IPS-18c (cell line): Measurements from ENCODE around the gene MAP2K6.

Experiments
- H3K4me3 ChIP-seq: 2 replicates; pipeline ENCODE4 v1.7.0; 2013; ENCODE audit warnings: low read depth, mild to moderate bottlenecking, low read length, moderate library complexity; ENCODE audit not compliant: insufficient read depth
- H3K9me3 ChIP-seq: one replicate; pipeline ENCODE4 v1.6.1; 2013; ENCODE audit warnings: mild to moderate bottlenecking, low read length, moderate library complexity; ENCODE audit not compliant: control insufficient read depth, insufficient read depth

The MAP2K6 gene

DNA sequence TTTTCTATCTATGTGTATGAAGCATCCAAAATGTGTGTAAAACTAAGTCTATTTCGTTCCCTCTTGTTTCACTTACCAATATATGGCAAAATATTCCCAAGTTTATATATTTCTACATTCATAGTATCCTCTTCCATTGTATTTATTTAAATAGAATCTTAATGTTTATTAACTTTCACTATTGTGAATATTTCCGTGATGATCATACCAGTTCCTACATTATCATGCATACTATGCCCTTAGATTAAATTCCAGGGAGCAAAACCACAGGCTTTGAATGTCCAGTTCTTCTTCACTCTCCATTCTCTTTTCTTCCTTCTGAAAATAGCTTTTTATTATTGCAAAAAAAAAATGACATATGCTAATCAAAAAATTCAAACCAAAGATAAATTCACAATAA is 4.0 kb downstream of the MAP2K6 start:
- Histone ChIP-seq H3K4me3 (no peak overlapping the region), H3K9me3 (no peaks in the 10 kb centered on the region)

DNA sequence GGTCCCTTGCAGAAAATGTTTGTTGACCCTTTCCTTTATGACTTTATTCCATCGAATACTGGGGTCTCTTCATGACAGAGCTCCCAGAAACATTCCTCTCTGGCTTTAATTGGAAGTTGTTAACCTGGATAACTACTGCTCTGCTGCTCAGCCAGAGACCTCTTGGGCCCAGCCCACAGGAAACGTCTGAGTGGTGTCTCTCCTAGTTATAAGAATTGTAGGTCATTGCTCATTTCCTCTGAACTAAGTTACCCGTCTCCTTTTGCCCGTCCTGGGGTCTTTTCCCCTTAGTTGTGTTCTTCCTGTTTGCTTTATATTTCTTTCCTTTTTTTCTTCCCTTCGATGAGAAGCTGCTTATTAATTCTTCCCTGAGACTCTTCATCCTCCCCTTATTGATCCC is 9.0 kb downstream of the MAP2K6 start:
- Histone ChIP-seq H3K4me3 (no peak overlapping the region), H3K9me3 (no peaks in the 10 kb centered on the region)

DNA sequence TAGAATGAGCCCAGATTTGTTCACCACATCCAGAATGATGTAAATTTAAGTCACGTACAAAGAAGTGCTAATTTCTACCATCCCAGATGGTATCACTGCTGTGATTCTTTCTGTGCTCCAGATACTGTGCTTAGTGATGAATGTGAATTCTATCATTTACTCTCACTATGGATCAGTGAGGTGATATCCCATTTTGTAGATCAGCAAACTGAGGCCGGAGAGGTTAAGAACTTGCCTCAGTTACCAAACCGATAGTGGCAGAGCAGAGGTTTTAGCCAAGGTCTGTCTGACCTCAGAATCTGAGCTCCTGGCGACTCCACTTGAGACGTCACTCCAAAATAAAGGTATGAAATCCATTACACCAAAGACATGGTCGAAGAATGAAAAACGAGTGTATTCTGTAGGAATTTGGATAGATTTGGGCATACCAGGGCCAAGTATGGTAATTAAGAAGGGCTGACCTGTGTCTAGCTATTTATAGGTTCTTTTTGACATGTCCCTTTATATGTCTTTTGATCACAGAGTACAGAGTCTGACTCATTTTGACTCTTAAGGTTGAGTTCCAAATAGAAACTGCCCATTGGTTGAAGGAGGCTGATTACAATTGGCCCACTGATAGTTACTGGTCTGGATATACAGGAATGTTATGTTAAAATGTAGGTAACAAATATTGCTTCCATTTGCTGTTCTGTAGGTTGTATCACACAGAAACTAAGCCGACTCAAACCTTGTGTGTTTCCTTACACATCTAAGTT is 10.0 kb downstream of the MAP2K6 start:
- H3K4me3 ChIP-seq, result no peak overlapping the region
- no peaks in the 10 kb centered on the region for H3K9me3 ChIP-seq

DNA sequence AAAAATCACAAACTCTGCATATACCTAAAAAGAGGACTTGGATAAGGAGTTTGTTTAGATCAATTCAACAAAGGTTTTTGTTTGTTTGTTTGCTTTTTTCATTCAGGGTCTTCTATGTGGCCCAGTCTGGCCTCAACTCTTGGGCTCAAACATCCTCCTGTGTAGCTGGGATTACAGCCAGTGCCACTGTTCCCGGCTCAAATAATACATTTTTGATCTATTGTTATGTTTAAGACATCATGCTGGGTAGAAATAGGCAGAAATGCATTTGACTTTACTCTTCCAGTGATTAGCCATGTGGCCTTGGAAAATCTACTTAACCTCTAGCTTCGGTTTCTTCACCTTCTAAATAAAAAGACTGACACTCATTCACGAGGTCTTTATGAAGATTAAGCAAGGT is 11.5 kb downstream of the MAP2K6 start:
- Histone ChIP-seq H3K4me3 (no peak overlapping the region), H3K9me3 (no peaks in the 10 kb centered on the region)

DNA sequence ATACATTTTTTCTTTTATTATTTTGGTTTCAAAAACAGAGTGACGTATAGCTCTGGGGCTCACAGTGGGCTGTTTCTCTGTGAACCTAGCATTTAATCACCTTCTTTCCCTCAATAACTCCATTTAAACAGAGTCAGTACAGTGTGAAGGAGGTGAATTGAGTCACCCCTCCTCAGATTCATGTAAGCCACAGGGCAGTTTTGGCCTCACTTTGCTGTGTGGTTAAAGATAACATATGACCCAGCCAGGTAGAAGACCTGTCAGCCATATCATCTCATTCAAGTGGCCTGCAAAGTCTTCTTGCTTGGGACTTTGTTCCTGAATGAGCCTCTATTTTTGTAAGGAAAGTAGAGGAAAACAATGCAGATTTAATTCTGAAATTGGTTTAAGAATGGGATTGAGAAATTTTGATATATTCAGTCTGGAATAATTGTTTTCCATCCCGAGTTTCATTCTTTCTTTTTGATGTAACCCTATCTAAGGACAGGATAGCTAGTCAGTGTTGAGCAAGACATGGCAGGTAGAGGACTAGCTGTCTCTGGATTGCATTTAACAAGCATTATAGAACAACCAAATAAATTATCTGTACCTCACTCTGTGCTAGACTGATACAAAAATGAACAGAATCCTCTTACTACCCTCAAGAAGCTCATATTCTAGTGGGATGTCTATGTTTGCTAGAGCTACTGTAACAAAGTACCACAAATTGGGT is 13.1 kb downstream of the MAP2K6 start:
- Histone ChIP-seq H3K4me3 (no peak overlapping the region), H3K9me3 (no peaks in the 10 kb centered on the region)

DNA sequence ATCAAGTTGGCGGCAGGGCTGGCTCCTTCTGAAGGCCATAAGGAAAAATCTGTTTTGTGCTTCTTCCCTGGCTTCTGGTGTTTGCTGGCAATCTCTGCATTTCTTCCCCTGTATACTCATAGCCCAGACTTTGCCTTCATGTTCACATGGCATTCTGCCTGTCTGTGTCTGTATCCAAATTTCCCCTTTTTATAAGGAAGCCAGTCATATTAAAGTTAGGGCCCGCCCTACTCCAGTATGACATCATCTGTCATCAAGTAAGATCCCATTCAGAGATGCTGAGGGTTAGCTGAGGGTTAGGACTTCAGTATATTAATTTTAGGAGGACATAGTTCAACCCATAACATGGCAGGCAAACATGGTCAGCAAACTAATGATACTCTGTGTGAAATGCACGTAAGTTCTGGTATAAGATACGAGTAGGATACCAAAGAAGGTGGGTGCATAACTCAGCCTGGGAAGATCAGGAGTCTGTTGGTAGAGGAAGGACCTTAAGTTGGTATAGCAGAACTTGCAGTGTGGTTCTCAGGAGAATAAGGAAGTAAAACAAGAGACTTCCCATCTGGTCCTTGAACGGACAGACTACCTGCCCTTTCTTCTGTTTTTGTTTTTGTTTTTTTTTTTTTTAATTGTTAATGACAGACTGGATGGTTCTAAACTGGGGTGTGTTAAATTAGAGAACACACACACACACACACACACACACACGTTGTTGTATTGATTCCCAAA is 13.9 kb downstream of the MAP2K6 start:
- H3K9me3 ChIP-seq, result no peaks in the 10 kb centered on the region
- H3K4me3 ChIP-seq, result no peak overlapping the region

DNA sequence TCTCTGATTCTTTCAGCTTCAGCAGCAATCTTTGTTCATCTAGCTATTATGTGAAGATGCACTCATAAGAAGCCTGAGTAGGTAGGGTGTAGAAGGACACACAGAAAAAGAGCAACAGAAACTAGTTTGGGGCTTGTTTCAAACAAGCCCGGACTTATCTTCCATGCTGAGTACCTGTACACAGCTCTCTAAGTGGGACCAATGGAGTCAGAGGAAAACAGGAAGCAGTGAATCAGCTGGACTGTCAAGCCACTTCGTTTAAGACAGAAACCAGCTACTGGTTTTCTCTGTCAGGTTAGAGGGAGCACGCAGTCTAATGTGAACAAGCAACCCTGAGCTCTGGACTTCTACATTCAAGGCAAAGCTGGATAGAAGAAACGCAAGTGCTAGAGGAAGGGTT is 16.0 kb downstream of the MAP2K6 start:
- no peak overlapping the region for H3K4me3 ChIP-seq
- no peaks in the 10 kb centered on the region for H3K9me3 ChIP-seq

DNA sequence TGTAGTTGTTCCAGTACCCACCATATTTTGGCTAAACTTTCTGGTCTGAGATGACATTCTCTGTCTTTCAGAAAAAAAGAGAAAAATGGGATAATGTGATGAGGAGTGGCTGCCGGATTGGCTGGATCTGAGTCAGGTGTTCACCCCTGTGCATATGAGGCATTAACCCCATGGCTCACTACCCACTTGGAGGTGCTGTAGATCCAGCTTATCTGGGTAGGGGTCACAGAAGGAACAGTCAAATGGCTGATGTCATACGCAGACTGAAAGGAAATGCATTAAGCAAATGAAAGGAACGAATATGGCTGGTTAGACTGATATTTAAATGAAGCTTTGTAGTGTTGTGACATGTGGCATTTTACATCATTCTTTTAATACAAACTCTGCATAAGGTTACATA is 17.3 kb downstream of the MAP2K6 start:
- Histone ChIP-seq H3K4me3 (no peak overlapping the region), H3K9me3 (no peaks in the 10 kb centered on the region)

DNA sequence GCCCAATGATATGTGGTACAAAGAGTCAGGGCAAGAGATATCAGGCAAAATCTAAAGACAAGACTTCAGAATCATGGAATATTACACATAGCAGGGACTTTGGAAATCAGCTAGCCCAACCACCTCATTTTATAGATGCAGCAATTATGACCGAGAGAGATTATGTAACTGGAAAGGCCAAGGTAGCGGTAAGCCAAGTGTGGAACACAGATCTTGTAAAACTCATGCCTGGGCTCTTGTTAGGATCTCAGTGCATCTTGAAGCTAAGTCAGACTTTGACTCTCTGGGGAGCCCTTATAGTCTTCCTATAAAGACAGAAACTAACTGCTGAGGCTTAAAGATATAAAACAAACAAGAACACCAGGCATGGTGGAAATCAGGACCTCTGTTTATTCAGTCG is 18.6 kb downstream of the MAP2K6 start:
- H3K4me3 ChIP-seq, result no peak overlapping the region
- no peaks in the 10 kb centered on the region for H3K9me3 ChIP-seq

DNA sequence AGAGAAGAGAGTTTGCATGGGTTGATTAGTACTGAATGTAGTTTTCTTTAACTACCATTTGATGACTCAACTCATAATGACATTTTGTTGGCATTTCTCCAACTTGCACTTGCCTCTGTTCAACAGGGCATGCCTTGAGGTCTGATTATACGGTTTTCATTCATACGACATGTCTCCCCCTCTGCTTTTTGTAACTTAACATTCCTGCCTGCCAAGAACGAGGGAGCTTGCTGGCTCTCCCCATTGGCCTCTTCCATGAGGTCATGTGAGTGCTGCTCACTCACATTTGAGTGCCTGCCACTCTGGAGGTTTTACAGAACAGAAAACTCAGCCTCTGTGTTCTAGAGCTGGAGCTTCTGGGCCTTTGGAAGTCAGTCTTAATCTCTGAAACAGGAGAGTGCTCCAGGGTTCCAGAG is 19.7 kb downstream of the MAP2K6 start:
- no peak overlapping the region for H3K4me3 ChIP-seq
- no peaks in the 10 kb centered on the region for H3K9me3 ChIP-seq

DNA sequence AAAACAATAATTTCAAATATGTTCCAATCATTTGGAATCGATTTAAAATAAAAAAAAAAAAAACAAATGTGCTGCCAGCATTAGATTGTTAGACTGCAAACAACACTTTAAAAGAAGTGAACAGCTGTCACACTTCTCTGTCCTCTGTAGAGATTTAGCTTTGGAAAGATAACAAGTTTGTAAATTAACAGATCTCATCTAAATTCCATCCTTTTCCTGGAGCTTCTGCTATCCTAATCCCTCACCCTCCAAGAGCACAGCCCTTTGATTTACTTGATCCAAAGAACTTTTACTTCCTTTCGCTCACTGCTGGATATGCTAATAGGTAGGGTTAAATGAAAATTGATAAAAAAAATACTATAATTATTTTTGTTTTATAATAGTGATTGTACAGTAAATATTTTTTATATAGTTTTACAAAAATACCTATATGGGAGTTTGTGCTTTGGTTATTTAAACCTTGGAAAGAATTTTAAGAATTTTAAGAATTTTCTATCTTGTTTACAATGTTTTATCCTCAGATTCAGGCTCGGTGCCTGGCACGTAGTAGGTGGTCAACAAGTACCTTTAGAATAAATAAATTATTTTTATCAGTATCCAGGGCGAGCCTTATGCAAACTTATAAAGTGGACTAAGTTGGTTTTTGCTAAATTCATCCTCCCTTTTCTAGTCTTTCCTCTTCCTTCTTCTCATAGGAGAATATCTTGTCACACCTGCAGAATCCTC is 21.6 kb downstream of the MAP2K6 start:
- no peak overlapping the region for H3K4me3 ChIP-seq

DNA sequence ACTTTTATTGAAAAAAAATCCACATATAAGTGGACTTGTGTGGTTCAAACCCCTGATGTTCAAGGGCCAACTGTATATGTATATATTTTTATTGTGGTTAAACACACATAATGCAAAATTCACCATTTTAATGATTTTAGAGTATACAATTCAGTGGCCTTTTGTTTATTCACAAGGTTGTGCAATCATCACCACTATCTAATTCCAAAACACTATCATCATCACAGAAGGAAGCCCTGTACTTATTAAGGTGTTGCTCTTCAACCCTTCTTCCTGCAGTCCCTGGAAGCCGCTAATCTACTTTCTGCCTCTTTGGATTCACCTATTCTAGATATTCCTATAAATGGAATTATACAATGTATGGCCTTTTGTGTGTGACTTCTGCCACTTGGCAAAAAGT is 23.0 kb downstream of the MAP2K6 start:
- Histone ChIP-seq H3K9me3 (no peaks in the 10 kb centered on the region), H3K4me3 (no peak overlapping the region)

More for the DNA sequence above, 21.6 kb downstream of the MAP2K6 start:
- H3K9me3 ChIP-seq, result no peaks in the 10 kb centered on the region

DNA sequence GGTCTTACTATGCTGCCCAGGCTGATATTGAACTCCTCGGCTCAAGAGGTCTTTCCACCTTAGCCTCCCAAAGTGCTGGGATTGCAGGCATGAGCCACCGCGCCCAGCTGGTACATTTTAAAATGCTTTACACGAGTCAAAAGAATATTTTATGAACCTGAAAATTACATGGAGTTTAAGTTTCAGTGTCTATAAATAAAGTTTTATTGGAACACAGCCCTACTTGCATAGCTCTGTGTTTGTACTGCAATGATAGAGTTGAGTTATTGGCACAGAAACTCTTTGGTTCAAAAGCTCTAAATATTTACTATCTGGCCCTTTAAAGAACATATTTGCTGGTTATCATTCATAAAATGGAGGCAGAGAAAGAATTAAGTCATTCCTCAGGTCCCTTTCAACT is 24.3 kb downstream of the MAP2K6 start:
- Histone ChIP-seq H3K4me3 (no peak overlapping the region), H3K9me3 (no peaks in the 10 kb centered on the region)

DNA sequence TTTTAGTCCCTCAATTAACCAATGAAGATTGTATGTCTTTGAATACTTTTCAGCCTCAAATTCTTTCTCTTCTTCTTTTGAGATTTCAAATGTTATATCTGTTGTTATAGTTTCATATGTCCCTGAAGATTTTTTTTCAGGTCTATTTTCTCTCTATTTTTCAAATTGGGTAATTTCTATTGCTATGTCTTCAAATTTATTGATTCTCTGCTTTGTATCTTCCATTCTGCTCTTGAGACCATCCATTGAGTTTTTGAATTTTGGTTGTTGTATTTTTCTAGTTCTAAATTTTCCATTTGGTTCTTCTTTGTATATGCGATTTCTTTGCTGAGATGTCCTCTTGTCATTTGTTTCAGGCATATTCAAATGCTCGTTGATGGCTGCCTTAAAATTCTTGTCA is 26.7 kb downstream of the MAP2K6 start:
- Histone ChIP-seq H3K9me3 (no peaks in the 10 kb centered on the region), H3K4me3 (no peak overlapping the region)

DNA sequence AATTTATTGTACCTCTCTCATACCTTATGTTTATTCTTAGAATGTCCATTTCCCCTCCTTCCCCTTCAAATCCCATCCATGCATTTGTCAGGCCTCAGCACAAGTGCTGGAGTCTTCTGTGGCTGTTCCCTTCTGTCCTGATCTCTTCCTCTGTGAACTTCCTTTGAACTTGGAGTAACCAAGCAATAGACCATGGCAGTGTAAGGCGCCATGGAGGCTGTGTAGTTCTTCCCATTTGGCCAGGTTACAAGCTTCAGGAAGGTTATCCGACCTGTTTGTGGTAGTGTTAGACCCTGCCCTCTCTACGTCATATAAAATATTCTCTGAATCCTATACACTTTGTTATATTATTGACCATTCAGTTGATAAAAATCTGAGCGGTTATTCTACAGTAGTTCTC is 28.6 kb downstream of the MAP2K6 start:
- Histone ChIP-seq H3K9me3 (no peaks in the 10 kb centered on the region), H3K4me3 (no peak overlapping the region)

DNA sequence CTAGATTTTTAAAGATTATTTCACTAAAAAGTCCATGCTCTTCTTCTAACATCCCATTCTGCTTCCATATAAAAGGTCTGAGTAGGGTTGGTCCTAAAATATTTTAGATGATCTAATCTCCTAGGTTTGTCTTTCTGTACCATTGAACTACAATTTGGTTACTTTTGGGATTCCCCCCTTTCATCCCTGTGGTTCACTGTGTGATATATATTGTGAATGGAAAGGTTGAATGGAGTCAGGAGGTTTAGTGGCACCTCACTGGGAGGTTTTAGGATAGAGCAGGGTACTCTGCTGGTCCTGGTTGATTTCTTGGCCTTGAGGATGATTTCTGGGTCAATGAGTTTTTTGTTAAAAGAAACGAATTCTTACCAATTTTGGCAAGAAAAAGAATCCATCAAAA is 29.5 kb downstream of the MAP2K6 start:
- Histone ChIP-seq H3K9me3 (no peaks in the 10 kb centered on the region), H3K4me3 (no peak overlapping the region)

DNA sequence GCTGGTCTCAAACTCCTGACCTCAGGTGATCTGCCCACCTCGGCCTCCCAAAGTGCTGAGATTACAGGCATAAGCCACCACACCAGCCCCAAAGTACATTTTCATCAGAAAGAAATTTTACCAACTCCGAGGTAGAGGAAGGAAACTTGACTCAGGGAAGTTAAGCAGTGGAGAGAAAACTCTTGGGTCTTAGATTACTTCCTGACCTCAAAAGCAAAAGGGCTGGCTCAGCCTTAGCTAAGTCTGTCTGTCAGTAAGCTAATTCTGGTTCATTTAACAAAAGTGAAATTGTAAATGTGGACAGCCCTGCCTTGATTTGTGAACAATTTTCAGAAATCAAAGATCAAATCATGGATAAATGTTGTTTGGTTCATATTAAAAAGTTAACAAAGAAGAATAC is 30.6 kb downstream of the MAP2K6 start:
- H3K4me3 ChIP-seq, result no peak overlapping the region
- no peaks in the 10 kb centered on the region for H3K9me3 ChIP-seq
